Aorta (tissue), 5 donors: ENCODE results near the gene RCBTB2. TPM values are rescaled to one million over a fixed set of nuclear protein-coding genes. Genes with fewer than 3 reads are reported as not detected.
"Not testable (repeated sequence)": the region's sequence is repeated elsewhere in the genome, so short reads cannot be mapped to it uniquely, and the experiment has no call there.

Experiments
- ATAC-seq: fragments of 200-7000 bp; cut with Tn5 transposase; one replicate; pipeline ENCODE4 v1.9.1; 2022; ENCODE audit warnings: moderate library complexity; ENCODE audit not compliant: low FRiP score
- DNase-seq, 2 donors: peaks; one replicate each; pipeline ENCODE4 v3.0.0-alpha.2; 2020
- H3K27ac ChIP-seq, 2 donors: one replicate each; pipeline ENCODE4 v1.5.1; 2013; ENCODE audit warnings: low read length in 2 of 2, mild to moderate bottlenecking in 2 of 2, moderate library complexity in 2 of 2, control low read depth in 1 of 2, inconsistent platforms in 1 of 2, low read depth in 1 of 2
- H3K27me3 ChIP-seq, 2 donors: one replicate each; pipeline ENCODE4 v1.6.1; 2013; ENCODE audit warnings: control low read depth in 1 of 2, low read length in 1 of 2, mild to moderate bottlenecking in 1 of 2, moderate library complexity in 1 of 2; ENCODE audit not compliant: insufficient read depth in 2 of 2, control insufficient read depth in 1 of 2
- H3K36me3 ChIP-seq, 2 donors: one replicate each; pipeline ENCODE4 v1.6.1; 2013; ENCODE audit warnings: control low read depth in 1 of 2, low read length in 1 of 2, mild to moderate bottlenecking in 1 of 2; ENCODE audit not compliant: insufficient read depth in 2 of 2, control insufficient read depth in 1 of 2
- H3K4me1 ChIP-seq, 2 donors: one replicate each; pipeline ENCODE4 v1.6.1; 2013; ENCODE audit warnings: low read length in 2 of 2, control low read depth in 1 of 2, mild to moderate bottlenecking in 1 of 2, moderate library complexity in 1 of 2; ENCODE audit not compliant: insufficient read depth in 2 of 2, control insufficient read depth in 1 of 2
- H3K4me3 ChIP-seq, 2 donors: one replicate each; pipeline ENCODE4 v1.5.1; 2013; ENCODE audit warnings: low read length in 2 of 2, control low read depth in 1 of 2, mild to moderate bottlenecking in 1 of 2
- H3K9me3 ChIP-seq: one replicate; pipeline ENCODE4 v1.6.1; 2013; ENCODE audit warnings: mild to moderate bottlenecking, low read length; ENCODE audit not compliant: control insufficient read depth
- WGBS, 2 donors: extraction: QIAGEN DNeasy Blood & Tissue Kit; methylation state at CpG; one replicate each; pipeline ENCODE4 v1.1.7; 2013; 5-methylcytosine and 5-hydroxymethylcytosine counted together
- intact Hi-C, 2 donors: fragments of 100-400 bp; cut with DNase I; formaldehyde crosslinking; loops; one replicate each; pipeline versions ENCODE4 v1.14.2 to v1.15.0; 2022
- long read RNA-seq, 2 donors: library from polyadenylated mRNA; unstranded; transcript quantifications; one replicate each; pipeline ENCODE4 v2.0.0, GENCODE V29; 2020 to 2021
- polyA plus RNA-seq, 2 donors: library from polyadenylated mRNA; stranded (reverse); fragments of 200-250 nt; gene quantifications; one replicate each; pipeline ENCODE4 v1.2.3, GENCODE V29; 2013
- total RNA-seq, 2 donors: library from RNA; stranded (reverse); fragmentation: NEBNext Ultra II Directional; extraction: Animal tissue kit (Norgen Biotek cat#: 25700); gene quantifications; one replicate each; pipeline ENCODE4 v1.2.1, GENCODE V29; 2021
- donor health status: healthy with polysubstance abuse.
- donor health status: Bipolar disorder and iron deficiency.
- donor health status: DM: no; HTN: no; CAD: no.
- donor health status: DM: no; HTN: no; CAD: no.
- donor health status: DM: yes; HTN: yes; CAD: no.

RCBTB2 gene
- total RNA-seq (10 to 100 TPM; 12.6 to 25.7 TPM), polyA plus RNA-seq (10 to 100 TPM; 10.9 to 19.8 TPM)
- long read RNA-seq, donor 1, transcript RCBTB2-206 (12 exons, 2,984 nt) = major isoform, 13 of 58 reads
- long read RNA-seq, donor 1, transcript RCBTB2-201 (15 exons, 3,232 nt) = minor isoform, 6 of 58 reads
- long read RNA-seq, donor 1, partial matches to known transcripts = 16 of 58 reads
- long read RNA-seq, donor 1, other reads (novel, unspliced or antisense) = 21 of 58 reads
- long read RNA-seq, donor 2, partial matches to known transcripts = 5 of 19 reads
- long read RNA-seq, donor 2, other reads (novel, unspliced or antisense) = 10 of 19 reads

- H3K27me3 ChIP-seq = no peaks in the 10 kb centered on the region
- peak within 1 kb of the TSS; percentile 68 to 96 for H3K27ac ChIP-seq
- intact Hi-C loops = loop anchor here (5.0 to 10.0 kb wide), 4 partner anchors 39 to 488 kb away; no protein-coding TSS in a partner anchor
- H3K4me1 ChIP-seq = peaks cover 0 to 5% of the 10 kb centered on the region in 2 donors
- no peaks in the 10 kb centered on the region for H3K9me3 ChIP-seq
- WGBS, 2 donors = 1% methylated on average over 57 to 84 of the region's 84 CpGs
- peak; percentile 100 for DNase-seq
- peak within 1 kb of the TSS; percentile 55 to 69 for H3K4me3 ChIP-seq
- no peaks in the 10 kb centered on the region for H3K36me3 ChIP-seq
- ATAC-seq = peak; percentile 99
These were observed at the start of gene RCBTB2 for GRCh38 chr13:48532506-48533499. RCBTB2 (minus strand) TSS chr13:48533080; CDS start chr13:48521939, 11,141 bp downstream.

GRCh38 chr13:48582084-48582483 is 49.2 kb upstream of the RCBTB2 start:
- H3K27me3 ChIP-seq = no peaks in the 10 kb centered on the region
- peaks cover 0 to 8% of the 10 kb centered on the region in 2 donors for H3K4me1 ChIP-seq
- 91 to 95% methylated on average over 3 of the region's 3 CpGs for WGBS, 2 donors
- no peaks in the 10 kb centered on the region for H3K9me3 ChIP-seq
- no peak for DNase-seq
- H3K27ac ChIP-seq = no peak overlapping the region
- intact Hi-C loops = loop anchor here (5.0 kb wide), 2 partner anchors 250 to 490 kb away; no protein-coding TSS in a partner anchor
- ATAC-seq = no peak
- no peaks in the 10 kb centered on the region for H3K36me3 ChIP-seq
- no peak overlapping the region for H3K4me3 ChIP-seq

- ATAC-seq (no peak), DNase-seq (no peak)
- Histone ChIP-seq H3K27me3 (no peaks in the 10 kb centered on the region), H3K4me3 (no peak overlapping the region), H3K4me1 (peaks cover 0 to 7% of the 10 kb centered on the region in 2 donors), H3K36me3 (no peaks in the 10 kb centered on the region), H3K9me3 (no peaks in the 10 kb centered on the region), H3K27ac (no peak overlapping the region)
- intact Hi-C loops = loop anchor here (2.0 to 5.0 kb wide), 3 partner anchors 248 to 489 kb away; no protein-coding TSS in a partner anchor
- 65 to 69% methylated on average over 6 of the region's 6 CpGs for WGBS, 2 donors
These were observed 48.0 kb upstream of the RCBTB2 start for GRCh38 chr13:48580896-48581295.

- 31 to 33% methylated on average over 8 of the region's 8 CpGs for WGBS, 2 donors
- Histone ChIP-seq H3K27ac (no peak overlapping the region), H3K36me3 (no peaks in the 10 kb centered on the region), H3K27me3 (no peaks in the 10 kb centered on the region), H3K4me1 (peaks cover 0 to 3% of the 10 kb centered on the region in 2 donors), H3K4me3 (no peak overlapping the region), H3K9me3 (no peaks in the 10 kb centered on the region)
- DNase-seq (peak in 1 of 2 donors; percentile 71), ATAC-seq (peak; percentile 56)
- intact Hi-C loops = loop anchor here (2.0 to 5.0 kb wide), 3 partner anchors 247 to 488 kb away; no protein-coding TSS in a partner anchor
These were observed 47.4 kb upstream of the RCBTB2 start for GRCh38 chr13:48580185-48580803.

- intact Hi-C loops = loop anchor here (2.0 to 10.0 kb wide), 5 partner anchors 48 to 488 kb away; partner anchors contain the start of gene RCBTB2 (in 1 of the 2)
- not testable (repeated sequence) for H3K27ac ChIP-seq
These were observed 47.0 kb upstream of the RCBTB2 start for GRCh38 chr13:48579919-48580180.

GRCh38 chr13:48579165-48579918 is 46.5 kb upstream of the RCBTB2 start:
- no peak for DNase-seq
- WGBS, 2 donors = 60 to 63% methylated on average over 7 of the region's 7 CpGs
- intact Hi-C loops = loop anchor here (5.0 to 10.0 kb wide), 2 partner anchors 47 to 455 kb away; partner anchors contain the start of gene RCBTB2 (in 1 of the 2)
- Histone ChIP-seq H3K4me3 (no peak overlapping the region), H3K9me3 (no peaks in the 10 kb centered on the region), H3K36me3 (no peaks in the 10 kb centered on the region), H3K4me1 (no peaks in the 10 kb centered on the region), H3K27ac (no peak overlapping the region), H3K27me3 (no peaks in the 10 kb centered on the region)
- ATAC-seq = no peak

More at GRCh38 chr13:48579919-48580180, 47.0 kb upstream of the RCBTB2 start:
- H3K27me3 ChIP-seq, H3K36me3 ChIP-seq, H3K4me3 ChIP-seq, ATAC-seq, H3K4me1 ChIP-seq, H3K9me3 ChIP-seq, DNase-seq: not testable (repeated sequence)
- WGBS, 2 donors = 96 to 97% methylated on average over 1 of the region's 1 CpG

- H3K9me3 ChIP-seq = no peaks in the 10 kb centered on the region
- no peak overlapping the region for H3K4me3 ChIP-seq
- 48 to 49% methylated on average over 3 of the region's 3 CpGs for WGBS, 2 donors
- H3K27ac ChIP-seq = no peak overlapping the region
- no peaks in the 10 kb centered on the region for H3K4me1 ChIP-seq
- DNase-seq (no peak), ATAC-seq (no peak)
- H3K36me3 ChIP-seq = no peaks in the 10 kb centered on the region
- H3K27me3 ChIP-seq = no peaks in the 10 kb centered on the region
- intact Hi-C loops = loop anchor here (5.0 to 10.0 kb wide), 2 partner anchors 46 to 454 kb away; partner anchors contain the start of gene RCBTB2 (in 1 of the 2)
These were observed 45.8 kb upstream of the RCBTB2 start for GRCh38 chr13:48578516-48579164.
